COR-L47 (cell line): ENCODE measurements around the gene KRT33B.
"Not testable (repeated sequence)": the region's sequence is repeated elsewhere in the genome, so short reads cannot be mapped to it uniquely, and the experiment has no call there.

Experiments used
- DNase-seq: peaks from one replicate; lab custom pipeline; 2025; lab: John Stamatoyannopoulos, UW

The KRT33B gene

GRCh38 chr17:41393826-41394225 is 24.2 kb upstream of the KRT33B start:
- DNase-seq = no peak

GRCh38 chr17:41393294-41393693 is 23.7 kb upstream of the KRT33B start:
- no peak for DNase-seq

GRCh38 chr17:41392278-41392677 is 22.7 kb upstream of the KRT33B start:
- DNase-seq = no peak

- no peak for DNase-seq
Observed at GRCh38 chr17:41391535-41391934, 21.9 kb upstream of the KRT33B start.

GRCh38 chr17:41390411-41390938 is 20.9 kb upstream of the KRT33B start:
- DNase-seq = no peak

GRCh38 chr17:41387670-41388069 is 18.1 kb upstream of the KRT33B start:
- DNase-seq = no peak

GRCh38 chr17:41386227-41386626 is 16.6 kb upstream of the KRT33B start:
- no peak for DNase-seq

GRCh38 chr17:41383690-41384089 is 14.1 kb upstream of the KRT33B start:
- no peak for DNase-seq

GRCh38 chr17:41382394-41382793 is 12.8 kb upstream of the KRT33B start:
- no peak for DNase-seq

- not testable (repeated sequence) for DNase-seq
Observed at GRCh38 chr17:41381943-41382342, 12.3 kb upstream of the KRT33B start, which contains the start of gene KRT34. Gene KRT34 (minus strand): TSS chr17:41382306. CDS start chr17:41382246, 60 bp downstream.

- DNase-seq = not testable (repeated sequence)
Observed at GRCh38 chr17:41380091-41380490, 10.5 kb upstream of the KRT33B start.

- no peak for DNase-seq
Observed at GRCh38 chr17:41377546-41377945, 7.9 kb upstream of the KRT33B start.

GRCh38 chr17:41369023-41369422 is 590 bp downstream of the KRT33B start:
- no peak for DNase-seq

GRCh38 chr17:41367426-41368075 is 2.1 kb downstream of the KRT33B start:
- no peak for DNase-seq

GRCh38 chr17:41366070-41366469 is 3.5 kb downstream of the KRT33B start:
- DNase-seq = no peak

- no peak for DNase-seq
Observed at GRCh38 chr17:41363881-41364280, 5.7 kb downstream of the KRT33B start.

GRCh38 chr17:41360296-41360995 is 9.2 kb downstream of the KRT33B start:
- DNase-seq = no peak

GRCh38 chr17:41354536-41354935 is 15.1 kb downstream of the KRT33B start:
- DNase-seq = no peak

- no peak for DNase-seq
Observed at GRCh38 chr17:41352597-41353366, 16.8 kb downstream of the KRT33B start.

GRCh38 chr17:41351177-41351576 is 18.4 kb downstream of the KRT33B start:
- no peak for DNase-seq

- not testable (repeated sequence) for DNase-seq
Observed at GRCh38 chr17:41350381-41350878, 19.2 kb downstream of the KRT33B start, which contains the start of gene KRT33A. Gene KRT33A (minus strand): TSS chr17:41350828. CDS start chr17:41350767, 61 bp downstream.
